Body of pancreas (tissue), 4 donors: ENCODE measurements around the gene RAB11FIP4. TPM values are rescaled to one million over a fixed set of nuclear protein-coding genes. Genes with fewer than 3 reads are reported as not detected.
A peak's percentile ranks its signal among the peaks of the same experiment; 100 is the strongest.

ENCODE experiments used
- ATAC-seq: fragments of 150-250 bp; one replicate; pipeline ENCODE4 v1.9.1; 2016
- DNase-seq, 4 donors: peaks; one replicate each; pipeline ENCODE4 v3.0.0-alpha.2; 2019
- H3K27ac ChIP-seq, 4 donors: fragments of 200-600 bp; sonication (generic); 1 replicate in 3 of 4; 2 replicates in 1 of 4; pipeline versions ENCODE4 v1.5.1 to v1.6.1; 2016 to 2019; ENCODE audit warnings: mild to moderate bottlenecking in 1 of 4, mixed read lengths in 1 of 4, moderate library complexity in 1 of 4
- H3K27me3 ChIP-seq, 2 donors: fragments of 200-600 bp; sonication (generic); one replicate each; pipeline ENCODE4 v1.6.0; 2016; ENCODE audit warnings: mild to moderate bottlenecking in 1 of 2
- H3K36me3 ChIP-seq, 2 donors: fragments of 200-600 bp; sonication (generic); replicated peaks in 1 of 2; 2 replicates each; pipeline ENCODE4 v1.5.1; 2016; ENCODE audit warnings: low read depth in 2 of 2; ENCODE audit not compliant: insufficient read depth in 1 of 2
- H3K4me1 ChIP-seq: fragments of 200-600 bp; sonication (generic); one replicate; pipeline ENCODE4 v1.6.0; 2016
- H3K4me3 ChIP-seq, 2 donors: fragments of 200-600 bp; sonication (generic); 1 replicate in 1 of 2; 2 replicates in 1 of 2; pipeline ENCODE4 v1.5.1; 2016 to 2019
- H3K9me3 ChIP-seq, 3 donors: fragments of 200-600 bp; sonication (generic); 1 replicate in 2 of 3; 2 replicates in 1 of 3; pipeline ENCODE4 v1.5.1; 2016
- POLR2A ChIP-seq, 3 donors: fragments of 450-650 bp; IDR thresholded peaks; one replicate each; pipeline ENCODE4 v1.6.1; 2016; ENCODE audit warnings: antibody characterized with exemption in 3 of 3, mild to moderate bottlenecking in 2 of 3
- WGBS, 2 donors: methylation state at CpG; one replicate each; pipeline ENCODE4 v1.1.5; 2017; 5-methylcytosine and 5-hydroxymethylcytosine counted together
- intact Hi-C: fragments of 100-400 bp; cut with DNase I; formaldehyde crosslinking; loops from one replicate; pipeline ENCODE4 v1.15.1; 2023
- total RNA-seq, 2 donors: library from RNA; depleted of rRNA; stranded (reverse); fragments of >200 nt; gene quantifications; one replicate each; pipeline ENCODE4 v1.1.0, GENCODE V29; 2016
- TF ChIP-seq, protein P1 (sequence below), 7 experiments: fragments of 450-650 bp in 4 of 7; fragments of 200-600 bp in 3 of 7; sonication (generic) in 3 of 7; IDR thresholded peaks; one replicate each; pipeline ENCODE4 v1.5.1; 2016 to 2019; ENCODE audit warnings: antibody characterized with exemption in 7 of 7

The RAB11FIP4 gene
- total RNA-seq, 2 donors from 2014 or later = 37.2 to 38.7 TPM

DNA sequence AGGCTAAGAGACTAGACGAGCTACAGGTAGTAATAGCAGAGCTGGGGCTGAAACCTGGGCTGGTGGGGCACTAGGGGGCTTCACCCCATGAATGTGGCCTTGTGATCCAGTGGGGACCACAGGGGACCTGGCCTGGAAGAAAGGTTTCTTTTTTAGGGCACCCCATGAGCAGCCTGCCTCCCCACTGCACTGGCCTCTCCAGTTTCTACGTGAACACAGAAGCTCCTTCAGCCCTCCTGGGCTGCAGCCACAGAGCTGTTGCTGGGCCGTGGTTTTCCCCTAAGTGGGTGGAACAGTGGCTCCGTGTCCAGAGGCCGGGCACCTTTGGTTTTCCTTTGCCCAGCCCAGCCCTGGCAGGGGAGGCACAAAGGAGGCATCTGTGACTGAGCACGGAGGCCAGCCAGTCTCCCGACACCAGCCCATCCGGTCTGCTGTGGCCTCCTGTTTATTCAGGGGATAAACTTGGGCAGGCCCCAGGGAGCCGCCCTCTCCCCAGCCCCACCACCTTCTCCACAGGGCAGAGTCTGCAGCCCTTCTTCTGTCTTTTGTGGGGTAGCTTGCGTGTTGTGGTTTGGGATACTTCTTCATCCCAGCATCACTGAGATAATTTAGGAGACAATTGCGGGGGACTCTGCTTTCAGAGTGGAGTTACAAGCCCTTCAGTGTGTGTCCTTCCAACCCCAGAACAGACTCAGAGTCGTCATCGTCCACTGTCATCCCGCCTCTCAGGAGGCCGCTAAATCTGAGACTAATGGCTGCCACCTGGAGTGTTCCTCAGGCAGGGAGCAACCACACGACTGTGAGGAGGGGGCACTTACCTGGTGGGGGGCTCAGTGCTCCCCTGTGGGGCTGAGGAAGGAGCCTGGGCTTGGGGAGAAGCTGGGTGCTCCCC, 85.3 kb downstream of the RAB11FIP4 start:
- peak overlapping the region in 3 of 4 donors; percentile 75 to 81 (median 76) for H3K27ac ChIP-seq

DNA sequence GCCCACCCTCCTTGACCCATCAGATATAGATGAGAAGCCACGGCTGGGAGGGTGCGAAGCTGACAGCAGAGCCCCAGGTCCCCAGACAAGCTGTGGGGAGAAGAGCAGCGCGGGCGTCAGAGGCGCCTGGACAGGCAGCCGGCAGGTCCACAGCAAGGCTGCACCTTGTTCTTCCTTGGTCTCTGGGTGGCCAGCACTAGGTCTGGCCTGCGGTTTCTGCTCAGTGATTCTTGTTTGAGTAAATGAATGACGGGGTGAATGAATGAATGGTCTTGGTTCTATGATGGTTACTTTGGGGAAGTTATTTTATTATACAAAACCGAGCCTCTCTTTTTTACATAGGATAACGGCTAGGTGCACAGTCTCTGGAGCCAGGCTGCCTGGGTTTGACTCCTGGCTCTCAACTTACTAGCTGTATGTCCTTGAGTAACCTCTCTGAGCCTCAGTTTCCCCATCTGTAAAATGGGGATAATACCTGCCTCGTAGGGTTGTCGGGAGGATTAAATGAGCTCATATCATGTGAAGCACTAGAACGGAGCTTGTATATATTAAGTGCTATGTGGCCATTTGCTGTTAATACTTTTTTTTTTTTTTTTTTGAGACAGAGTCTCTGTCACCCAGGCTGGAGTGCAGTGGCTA, 86.1 kb downstream of the RAB11FIP4 start:
- DNase-seq = no peak
- WGBS, 2 donors = 80 to 84% methylated on average over 12 of the region's 14 CpGs
- intact Hi-C loops = no loop called here
- Histone ChIP-seq H3K4me3 (no peak overlapping the region), H3K27ac (peak overlapping the region; percentile 75 to 85 (median 82)), H3K4me1 (peaks cover 78% of the 10 kb centered on the region), H3K9me3 (no peaks in the 10 kb centered on the region), H3K27me3 (no peaks in the 10 kb centered on the region), H3K36me3 (no peaks in the 10 kb centered on the region)
- no peak for TF ChIP-seq POLR2A (IDR thresholded peaks at IDR 0.05)
- TF ChIP-seq, protein P1, sequence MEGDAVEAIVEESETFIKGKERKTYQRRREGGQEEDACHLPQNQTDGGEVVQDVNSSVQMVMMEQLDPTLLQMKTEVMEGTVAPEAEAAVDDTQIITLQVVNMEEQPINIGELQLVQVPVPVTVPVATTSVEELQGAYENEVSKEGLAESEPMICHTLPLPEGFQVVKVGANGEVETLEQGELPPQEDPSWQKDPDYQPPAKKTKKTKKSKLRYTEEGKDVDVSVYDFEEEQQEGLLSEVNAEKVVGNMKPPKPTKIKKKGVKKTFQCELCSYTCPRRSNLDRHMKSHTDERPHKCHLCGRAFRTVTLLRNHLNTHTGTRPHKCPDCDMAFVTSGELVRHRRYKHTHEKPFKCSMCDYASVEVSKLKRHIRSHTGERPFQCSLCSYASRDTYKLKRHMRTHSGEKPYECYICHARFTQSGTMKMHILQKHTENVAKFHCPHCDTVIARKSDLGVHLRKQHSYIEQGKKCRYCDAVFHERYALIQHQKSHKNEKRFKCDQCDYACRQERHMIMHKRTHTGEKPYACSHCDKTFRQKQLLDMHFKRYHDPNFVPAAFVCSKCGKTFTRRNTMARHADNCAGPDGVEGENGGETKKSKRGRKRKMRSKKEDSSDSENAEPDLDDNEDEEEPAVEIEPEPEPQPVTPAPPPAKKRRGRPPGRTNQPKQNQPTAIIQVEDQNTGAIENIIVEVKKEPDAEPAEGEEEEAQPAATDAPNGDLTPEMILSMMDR (IDR thresholded peaks at IDR 0.05) = no peak
- no peak for ATAC-seq

More for the DNA sequence above, 85.3 kb downstream of the RAB11FIP4 start:
- Histone ChIP-seq H3K4me1 (peaks cover 78% of the 10 kb centered on the region), H3K27me3 (no peaks in the 10 kb centered on the region), H3K4me3 (no peak overlapping the region), H3K36me3 (no peaks in the 10 kb centered on the region), H3K9me3 (no peaks in the 10 kb centered on the region)
- ATAC-seq (no peak), DNase-seq (peak in 2 of 4 donors; percentile 49 to 58)
- no peak for TF ChIP-seq POLR2A (IDR thresholded peaks at IDR 0.05)
- TF ChIP-seq, protein P1 (IDR thresholded peaks at IDR 0.05) = no peak
- intact Hi-C loops = no loop called here
- 53 to 64% methylated on average over 13 to 15 of the region's 16 CpGs for WGBS, 2 donors

DNA sequence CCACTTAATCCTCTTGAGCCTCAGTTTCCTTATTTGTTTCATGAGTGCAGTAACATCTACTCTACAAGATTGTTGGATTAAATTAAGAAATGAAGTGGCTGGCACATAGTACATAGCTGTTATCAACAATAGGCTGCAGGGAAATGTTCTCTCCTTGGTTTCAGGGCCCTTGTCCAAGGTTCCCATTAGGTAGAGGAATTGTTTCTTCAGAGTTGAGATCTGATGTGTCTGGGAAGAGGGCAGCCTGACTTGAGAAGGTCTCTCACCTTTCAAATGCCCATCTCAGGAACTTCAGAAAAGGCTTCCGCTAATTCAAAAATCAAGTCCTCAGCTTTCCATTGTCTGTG, 87.6 kb downstream of the RAB11FIP4 start:
- Histone ChIP-seq H3K4me3 (no peak overlapping the region), H3K9me3 (no peaks in the 10 kb centered on the region), H3K36me3 (no peaks in the 10 kb centered on the region), H3K4me1 (peaks cover 83% of the 10 kb centered on the region), H3K27me3 (no peaks in the 10 kb centered on the region), H3K27ac (peak overlapping the region; percentile 75 to 85 (median 82))
- TF ChIP-seq, protein P1 (IDR thresholded peaks at IDR 0.05) = no peak
- TF ChIP-seq POLR2A (IDR thresholded peaks at IDR 0.05) = no peak
- DNase-seq (peak in 1 of 4 donors; percentile 26), ATAC-seq (no peak)
- intact Hi-C loops = no loop called here
- WGBS, 2 donors = 80 to 86% methylated on average over 1 of the region's 1 CpG

DNA sequence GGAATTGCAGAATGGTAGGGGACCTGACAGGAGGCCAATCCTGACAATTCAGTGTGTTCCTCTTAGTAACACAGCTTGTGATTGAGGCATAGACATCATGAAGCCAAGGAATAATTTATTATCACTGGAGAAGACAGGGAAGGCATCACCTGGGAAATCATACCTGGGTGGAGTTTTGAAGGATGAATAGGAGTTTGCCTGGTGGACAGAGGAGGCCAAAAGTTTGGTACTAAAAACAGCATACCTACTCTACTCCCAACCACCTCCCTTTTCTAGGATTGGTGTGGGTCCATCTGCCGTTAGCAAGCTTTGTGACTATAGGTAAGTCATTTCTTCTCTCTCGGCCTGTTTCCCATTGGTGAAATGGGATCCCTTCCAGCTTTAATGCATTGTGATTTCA, 88.0 kb downstream of the RAB11FIP4 start:
- intact Hi-C loops = no loop called here
- 81 to 91% methylated on average over 2 of the region's 2 CpGs for WGBS, 2 donors
- DNase-seq = no peak

More for the DNA sequence above, 88.0 kb downstream of the RAB11FIP4 start:
- Histone ChIP-seq H3K27me3 (no peaks in the 10 kb centered on the region), H3K36me3 (no peaks in the 10 kb centered on the region), H3K4me1 (peaks cover 78% of the 10 kb centered on the region), H3K27ac (peak overlapping the region; percentile 21 to 85 (median 78)), H3K9me3 (no peaks in the 10 kb centered on the region), H3K4me3 (no peak overlapping the region)
- no peak for ATAC-seq
- TF ChIP-seq, protein P1 (IDR thresholded peaks at IDR 0.05) = no peak
- TF ChIP-seq POLR2A (IDR thresholded peaks at IDR 0.05) = no peak
